H1 (cell line): ENCODE data around the gene CAPN14. TPM values are rescaled to one million over a fixed set of nuclear protein-coding genes. Genes with fewer than 3 reads are reported as not detected.

Source experiments
- CTCF ChIA-PET: fragments of 300-600 bp; sonication (Branson Sonifier 250); formaldehyde crosslinking; loops from one replicate; lab custom pipeline; 2021; ENCODE audit not compliant: partially characterized antibody; lab: Charles Lee
- POLR2A ChIA-PET: fragments of 300-600 bp; sonication (Branson Sonifier 250); formaldehyde crosslinking; loops from one replicate; lab custom pipeline; 2021; ENCODE audit warnings: inconsistent platforms; ENCODE audit not compliant: partially characterized antibody; lab: Charles Lee
- DNase-seq, 2 experiments: peaks; one replicate each; pipeline versions ENCODE4 v3.0.0 to v3.0.0-alpha.2; 2010 to 2022; ENCODE audit warnings: low spot score in 2 of 2, low read depth in 1 of 2, mixed read lengths in 1 of 2
- FAIRE-seq: peaks from 2 replicates; lab custom pipeline; 2011; peaks lifted over from hg19 to GRCh38; lab: Jason Lieb, UNC
- H2AFZ ChIP-seq: 2 replicates; pipeline ENCODE4 v1.8.1; 2012; ENCODE audit warnings: low read length, inconsistent platforms
- H2AK5ac ChIP-seq: 2 replicates; pipeline ENCODE4 v1.6.1; 2013; ENCODE audit warnings: low read depth, low read length
- H2BK120ac ChIP-seq: replicated peaks from 2 replicates; pipeline ENCODE3; 2013; ENCODE audit warnings: low read depth, low read length, inconsistent platforms
- H2BK12ac ChIP-seq: 2 replicates; pipeline ENCODE4 v1.6.1; 2013; ENCODE audit warnings: low read depth, low read length
- H2BK15ac ChIP-seq: 2 replicates; pipeline ENCODE4 v1.6.1; 2013; ENCODE audit warnings: low read length
- H2BK20ac ChIP-seq: 2 replicates; pipeline ENCODE4 v1.6.1; 2013; ENCODE audit warnings: low read length
- H2BK5ac ChIP-seq: 2 replicates; pipeline ENCODE4 v1.6.1; 2013; ENCODE audit warnings: low read depth, low read length
- H3K14ac ChIP-seq: 2 replicates; pipeline ENCODE4 v1.6.1; 2013; ENCODE audit warnings: inconsistent platforms; ENCODE audit not compliant: insufficient read length
- H3K18ac ChIP-seq: 2 replicates; pipeline ENCODE4 v1.6.1; 2013; ENCODE audit warnings: low read length; ENCODE audit errors: extremely low read depth
- H3K23ac ChIP-seq: 2 replicates; pipeline ENCODE4 v1.6.1; 2013; ENCODE audit warnings: inconsistent platforms; ENCODE audit not compliant: insufficient read length
- H3K23me2 ChIP-seq: 2 replicates; pipeline ENCODE4 v1.6.1; 2013; ENCODE audit warnings: low read depth, low read length
- H3K27ac ChIP-seq: 2 replicates; pipeline ENCODE4 v1.6.1; 2011; ENCODE audit warnings: low read depth, low read length, inconsistent platforms
- H3K27me3 ChIP-seq, 4 experiments: replicated peaks in 1 of 4; 1 replicate in 1 of 4; 2 replicates in 3 of 4; pipeline versions ENCODE4 v1.6.1 to v1.8.1; 2011 to 2013; ENCODE audit warnings: low read length in 3 of 4, mild to moderate bottlenecking in 3 of 4, inconsistent platforms in 2 of 4, mixed read lengths in 2 of 4, moderate library complexity in 1 of 4; ENCODE audit not compliant: control insufficient read depth in 3 of 4, insufficient read depth in 3 of 4; ENCODE audit errors: extremely low read depth in 1 of 4
- H3K36me3 ChIP-seq, 4 experiments: 2 replicates each; pipeline versions ENCODE4 v1.6.1 to v1.8.1; 2011 to 2013; ENCODE audit warnings: mild to moderate bottlenecking in 4 of 4, low read length in 3 of 4, moderate library complexity in 2 of 4, control low read depth in 1 of 4, inconsistent platforms in 1 of 4; ENCODE audit not compliant: insufficient read depth in 4 of 4, control insufficient read depth in 2 of 4
- H3K4ac ChIP-seq: replicated peaks from 2 replicates; pipeline ENCODE3; 2013; ENCODE audit warnings: low read length, low read depth, mixed read lengths, inconsistent platforms; ENCODE audit not compliant: insufficient read length
- H3K4me1 ChIP-seq, 4 experiments: replicated peaks in 1 of 4; 1 replicate in 1 of 4; 2 replicates in 3 of 4; pipeline versions ENCODE4 v1.6.1 to v1.8.1; 2011 to 2013; ENCODE audit warnings: low read length in 3 of 4, inconsistent platforms in 2 of 4, mixed read lengths in 1 of 4; ENCODE audit not compliant: insufficient read depth in 4 of 4, control insufficient read depth in 3 of 4
- H3K4me2 ChIP-seq, 2 experiments: 2 replicates each; pipeline versions ENCODE4 v1.6.1 to v1.8.1; 2011 to 2013; ENCODE audit warnings: low read depth in 2 of 2, low read length in 2 of 2, control low read depth in 1 of 2, inconsistent platforms in 1 of 2, mild to moderate bottlenecking in 1 of 2; ENCODE audit not compliant: insufficient read depth in 1 of 2
- H3K4me3 ChIP-seq, 4 experiments: fragments of 200-600, 300-600 bp in 1 of 4; sonication (generic), shearing (Covaris generic), sonication (Bioruptor Twin) in 1 of 4; 2 replicates each; pipeline versions ENCODE4 v1.5.1 to v1.8.1; 2011 to 2016; ENCODE audit warnings: low read length in 4 of 4, low read depth in 3 of 4, control low read depth in 2 of 4, inconsistent platforms in 2 of 4, mild to moderate bottlenecking in 2 of 4, mixed read lengths in 1 of 4, moderate library complexity in 1 of 4; ENCODE audit not compliant: insufficient read depth in 2 of 4; ENCODE audit errors: extremely low read depth in 1 of 4
- H3K56ac ChIP-seq: replicated peaks from 2 replicates; pipeline ENCODE3; 2013; ENCODE audit warnings: low read depth, mild to moderate bottlenecking, mixed read lengths, low read length, inconsistent platforms; ENCODE audit not compliant: insufficient read length
- H3K79me1 ChIP-seq: 2 replicates; pipeline ENCODE4 v1.6.1; 2013; ENCODE audit warnings: low read depth, low read length, control low read depth
- H3K79me2 ChIP-seq, 2 experiments: 2 replicates each; pipeline versions ENCODE4 v1.6.1 to v1.8.1; 2012 to 2013; ENCODE audit warnings: low read length in 2 of 2, mild to moderate bottlenecking in 2 of 2, inconsistent platforms in 1 of 2; ENCODE audit not compliant: insufficient read depth in 2 of 2, control insufficient read depth in 1 of 2
- H3K9ac ChIP-seq, 4 experiments: replicated peaks in 1 of 4; 1 replicate in 1 of 4; 2 replicates in 3 of 4; pipeline versions ENCODE4 v1.6.1 to v1.8.1; 2011 to 2013; ENCODE audit warnings: low read depth in 3 of 4, low read length in 3 of 4, control low read depth in 2 of 4, mild to moderate bottlenecking in 2 of 4, moderate library complexity in 2 of 4, inconsistent platforms in 1 of 4; ENCODE audit errors: extremely low read depth in 1 of 4
- H3K9me3 ChIP-seq, 2 experiments: 2 replicates each; pipeline versions ENCODE4 v1.6.1 to v1.8.1; 2012 to 2013; ENCODE audit warnings: mild to moderate bottlenecking in 2 of 2, moderate library complexity in 2 of 2, control low read depth in 1 of 2, inconsistent platforms in 1 of 2, low read depth in 1 of 2, low read length in 1 of 2, mixed read lengths in 1 of 2; ENCODE audit not compliant: insufficient read depth in 2 of 2
- H4K20me1 ChIP-seq, 2 experiments: replicated peaks in 1 of 2; 2 replicates each; pipeline versions ENCODE3 to v1.8.1; 2011 to 2013; ENCODE audit warnings: inconsistent platforms in 2 of 2, low read length in 2 of 2, mild to moderate bottlenecking in 1 of 2; ENCODE audit not compliant: insufficient read depth in 2 of 2, control insufficient read depth in 1 of 2
- H4K5ac ChIP-seq: 2 replicates; pipeline ENCODE4 v1.6.1; 2013; ENCODE audit warnings: low read length, low read depth, mixed read lengths, inconsistent platforms; ENCODE audit not compliant: insufficient read length
- H4K8ac ChIP-seq: 2 replicates; pipeline ENCODE4 v1.8.0; 2013; ENCODE audit warnings: mild to moderate bottlenecking, moderate library complexity, low read length, inconsistent platforms; ENCODE audit not compliant: insufficient read depth; ENCODE audit errors: extremely low read depth
- H4K91ac ChIP-seq: replicated peaks from 2 replicates; pipeline ENCODE3; 2013; ENCODE audit warnings: low read length, mixed read lengths, inconsistent platforms; ENCODE audit not compliant: insufficient read length
- CHD1 ChIP-seq: IDR thresholded peaks from 2 replicates; pipeline ENCODE4 v1.6.1; 2012; ENCODE audit warnings: low read depth, low read length, improper control_type of control experiment
- E2F6 ChIP-seq: IDR thresholded peaks from 2 replicates; pipeline ENCODE4 v1.6.1; 2012; ENCODE audit warnings: inconsistent platforms
- EP300 ChIP-seq, 2 experiments: IDR thresholded peaks; 1 replicate in 1 of 2; 2 replicates in 1 of 2; pipeline ENCODE4 v1.6.1; 2011 to 2012; ENCODE audit warnings: low read depth in 2 of 2, low read length in 2 of 2, mild to moderate bottlenecking in 2 of 2, borderline replicate concordance in 1 of 2, inconsistent platforms in 1 of 2, moderate library complexity in 1 of 2
- HDAC2 ChIP-seq, 2 experiments: fragments of 300-600 bp in 1 of 2; sonication (generic) in 1 of 2; IDR thresholded peaks; 2 replicates each; pipeline ENCODE4 v1.6.1; 2011 to 2012; ENCODE audit warnings: low read depth in 2 of 2, low read length in 2 of 2, mild to moderate bottlenecking in 2 of 2, moderate library complexity in 2 of 2, borderline replicate concordance in 1 of 2, inconsistent platforms in 1 of 2
- JUND ChIP-seq: IDR thresholded peaks from 2 replicates; pipeline ENCODE4 v1.6.1; 2011; ENCODE audit warnings: mild to moderate bottlenecking, improper control_type of control experiment, low read length
- KDM5A ChIP-seq: fragments of 200-600 bp; IDR thresholded peaks from 2 replicates; pipeline ENCODE4 v1.7.1; 2012; ENCODE audit warnings: mild to moderate bottlenecking, low read length, inconsistent platforms, mixed read lengths
- NRF1 ChIP-seq: IDR thresholded peaks from 2 replicates; pipeline ENCODE4 v1.6.1; 2011; ENCODE audit warnings: mild to moderate bottlenecking, low read depth, low read length, improper control_type of control experiment
- POU5F1 ChIP-seq: IDR thresholded peaks from 2 replicates; pipeline ENCODE4 v1.6.1; 2011; ENCODE audit warnings: low read depth, mild to moderate bottlenecking, low read length, moderate library complexity
- SIN3A ChIP-seq, 2 experiments: IDR thresholded peaks in 1 of 2; conservative IDR thresholded peaks in 1 of 2; 2 replicates each; pipeline ENCODE4 v1.6.1; 2011 to 2012; ENCODE audit warnings: low read length in 2 of 2, improper control_type of control experiment in 1 of 2, low read depth in 1 of 2, mild to moderate bottlenecking in 1 of 2
- TAF1 ChIP-seq: IDR thresholded peaks from 2 replicates; pipeline ENCODE4 v1.6.1; 2011; ENCODE audit warnings: mild to moderate bottlenecking, low read depth, low read length
- TCF12 ChIP-seq: IDR thresholded peaks from 2 replicates; pipeline ENCODE4 v1.6.1; 2011; ENCODE audit warnings: low read depth, mild to moderate bottlenecking, low read length
- USF2 ChIP-seq: IDR thresholded peaks from 2 replicates; pipeline ENCODE4 v1.6.1; 2011; ENCODE audit warnings: low read length, improper control_type of control experiment
- WGBS, 2 experiments: shearing (Covaris generic) in 1 of 2; methylation state at CpG; one replicate each; pipeline versions ENCODE4 v1.1.6 to v1.1.7; 2013 to 2015; ENCODE audit warnings: low lambda C conversion rate in 2 of 2, mixed read lengths in 2 of 2, inconsistent platforms in 1 of 2, low coverage in 1 of 2, missing lambda C conversion rate in 1 of 2; ENCODE audit not compliant: insufficient replicate concordance in 2 of 2, insufficient coverage in 1 of 2, insufficient read length in 1 of 2; ENCODE audit errors: extremely low coverage in 1 of 2, missing lambda C conversion rate in 1 of 2; 5-methylcytosine and 5-hydroxymethylcytosine counted together
- polyA plus RNA-seq, 7 experiments: library from polyadenylated mRNA; depleted of rRNA in 3 of 7; stranded (reverse) in 5 of 7; unstranded in 2 of 7; fragments of >200 nt in 5 of 7; fragments of 200-250 nt in 2 of 7; gene quantifications; 1 replicate in 5 of 7; 2 replicates in 1 of 7; 4 replicates in 1 of 7; pipeline versions ENCODE4 v1.2.1 to v1.2.3, GENCODE V29; 2011 to 2013; ENCODE audit warnings: missing spikeins in 2 of 7, mixed read lengths in 2 of 7
- total RNA-seq: library from RNA; stranded (reverse); fragmentation: NEBNext Ultra II Directional; extraction: Animal tissue kit (Norgen Biotek cat#: 25700); gene quantifications from 2 replicates; pipeline ENCODE4 v1.2.1, GENCODE V29; 2021

The CAPN14 gene
- total and polyA plus RNA-seq, 2 of the 8 experiments (the other 6 are each of a cell fraction or from before 2014, with no cell fraction given) = 0.07 TPM; not detected in 1

GRCh38 chr2:31228717-31229116, 11.4 kb upstream of the CAPN14 start:
- Histone ChIP-seq H3K4me2 (no peak overlapping the region), H3K4me3 (no peak overlapping the region), H2BK12ac (no peak overlapping the region), H3K9me3 (no peaks in the 10 kb centered on the region), H3K23me2 (no peaks in the 10 kb centered on the region), H4K5ac (no peak overlapping the region), H2BK5ac (no peak overlapping the region), H3K23ac (no peak overlapping the region), H2BK15ac (no peak overlapping the region), H3K56ac (no peak overlapping the region), H3K27me3 (no peaks in the 10 kb centered on the region), H3K36me3 (no peaks in the 10 kb centered on the region), H4K20me1 (no peaks in the 10 kb centered on the region), H2AFZ (no peak overlapping the region; the same call in 1 of the 2 replicates), H3K4ac (no peak overlapping the region), H2AK5ac (no peak overlapping the region), H3K79me2 (no peaks in the 10 kb centered on the region), H3K18ac (no peak overlapping the region), H4K8ac (no peak overlapping the region), H2BK120ac (no peak overlapping the region), H3K9ac (no peak overlapping the region), H3K79me1 (no peaks in the 10 kb centered on the region), H4K91ac (no peak overlapping the region), H3K4me1 (peaks cover 0 to 4% (median 0%) of the 10 kb centered on the region in 4 experiments; a peak in 3 of 7 replicates), H2BK20ac (no peak overlapping the region), H3K27ac (no peak overlapping the region), H3K14ac (no peak overlapping the region)
- WGBS, 2 experiments = 80% methylated on average over 3 of the region's 3 CpGs; no CpG with 5 or more reads in 1 of the 2 experiments
- DNase-seq = peak in 1 of 2 experiments; percentile 28
- CTCF ChIA-PET = interaction anchor here (1.0 to 1.1 kb wide), 2 partner anchors 32 to 41 kb away, joined by 3 read pairs; no protein-coding TSS in a partner anchor
- POLR2A ChIA-PET = no interaction called here
- FAIRE-seq = no peak
- TF ChIP-seq JUND = no peak
- TF ChIP-seq E2F6 = no peak
- no peak for TF ChIP-seq TCF12
- no peak for TF ChIP-seq HDAC2 (IDR thresholded peaks at IDR 0.05; ENCODE audit: borderline replicate concordance in 1 of 2, low read depth in 2 of 2, low read length in 2 of 2)
- no peak for TF ChIP-seq TAF1
- no peak for TF ChIP-seq SIN3A (conservative IDR thresholded peaks at IDR 0.05 in 1 of 2, IDR thresholded peaks at IDR 0.05 in 1 of 2; ENCODE audit: low read depth in 1 of 2, low read length in 2 of 2)
- no peak for TF ChIP-seq CHD1
- no peak for TF ChIP-seq USF2
- no peak for TF ChIP-seq NRF1
- no peak for TF ChIP-seq POU5F1
- TF ChIP-seq EP300 (IDR thresholded peaks at IDR 0.05; ENCODE audit: borderline replicate concordance in 1 of 2, low read depth in 2 of 2, low read length in 2 of 2) = no peak
- no peak for TF ChIP-seq KDM5A
